Panc1 (cell line): ENCODE data around the gene DTNBP1. TPM values are rescaled to one million over a fixed set of nuclear protein-coding genes. Genes with fewer than 3 reads are reported as not detected.
A peak's percentile ranks its signal among the peaks of the same experiment; 100 is the strongest.

Source experiments
- ATAC-seq: fragments of 200-7000 bp; cut with Tn5 transposase; 2 replicates; pipeline ENCODE4 v1.9.1; 2020; ENCODE audit warnings: mild to moderate bottlenecking, moderate library complexity
- BruUV-seq: library from RNA; stranded (reverse); fragments of 400-500 nt; replicated peaks from 2 replicates; lab custom pipeline; 2021; lab: Mats Ljungman, UMichigan
- CTCF ChIA-PET: fragments of 300-600 bp; sonication (Branson Sonifier 250); formaldehyde crosslinking; loops from one replicate; lab custom pipeline; 2022; ENCODE audit warnings: antibody characterized with exemption; lab: Charles Lee
- POLR2A ChIA-PET: fragments of 300-600 bp; sonication (Branson Sonifier 250); formaldehyde crosslinking; loops from one replicate; lab custom pipeline; 2022; ENCODE audit warnings: antibody characterized with exemption; lab: Charles Lee
- DNase-seq: peaks from one replicate; pipeline ENCODE4 v3.0.0-alpha.2; 2010; ENCODE audit warnings: low read depth, low spot score
- H3K27ac ChIP-seq: 2 replicates; pipeline ENCODE4 v1.5.1; 2011; ENCODE audit warnings: mild to moderate bottlenecking, low read length, inconsistent platforms
- H3K27me3 ChIP-seq: fragments of 200-500 bp; sonication (Bioruptor generic); 2 replicates; pipeline ENCODE4 v1.6.0; 2014; ENCODE audit warnings: low read length, inconsistent platforms; ENCODE audit not compliant: control insufficient read depth, insufficient read depth
- H3K36me3 ChIP-seq: fragments of 200-500 bp; sonication (Bioruptor generic); 2 replicates; pipeline ENCODE4 v1.5.1; 2014; ENCODE audit warnings: inconsistent platforms, mild to moderate bottlenecking, low read length, moderate library complexity; ENCODE audit not compliant: control insufficient read depth, insufficient read depth
- H3K4me1 ChIP-seq: 2 replicates; pipeline ENCODE4 v1.5.1; 2011; ENCODE audit warnings: inconsistent platforms, mild to moderate bottlenecking, low read length, moderate library complexity; ENCODE audit not compliant: control insufficient read depth, insufficient read depth
- H3K4me3 ChIP-seq, 2 experiments: 2 replicates each; pipeline ENCODE4 v1.5.1; 2011 to 2012; ENCODE audit warnings: low read depth in 2 of 2, low read length in 2 of 2, mild to moderate bottlenecking in 2 of 2, inconsistent platforms in 1 of 2, moderate library complexity in 1 of 2
- H3K9me3 ChIP-seq: fragments of 200-500 bp; sonication (Bioruptor generic); 2 replicates; pipeline ENCODE4 v1.5.1; 2014; ENCODE audit warnings: low read depth, mild to moderate bottlenecking, inconsistent platforms, low read length, moderate library complexity; ENCODE audit not compliant: control insufficient read depth, insufficient read depth
- POLR2AphosphoS5 ChIP-seq: IDR thresholded peaks from 2 replicates; pipeline ENCODE4 v1.6.1; 2012; ENCODE audit warnings: mild to moderate bottlenecking, low read depth, low read length, moderate library complexity
- SIN3A ChIP-seq: IDR thresholded peaks from 2 replicates; pipeline ENCODE4 v1.6.1; 2012; ENCODE audit warnings: low read depth, mild to moderate bottlenecking, low read length, moderate library complexity, borderline replicate concordance; ENCODE audit not compliant: insufficient read depth
- TCF7L2 ChIP-seq: IDR thresholded peaks from 2 replicates; pipeline ENCODE4 v1.6.1; 2011; ENCODE audit warnings: mild to moderate bottlenecking, low read depth, low read length, inconsistent platforms
- in situ Hi-C: cut with HindIII; loops from 2 replicates; pipeline ENCODE4 v1.10.0; 2016; ENCODE audit warnings: low sequenced_read_pairs, low pct_unique_long_range_greater_than_20kb
- intact Hi-C: fragments of 100-400 bp; cut with micrococcal nuclease; formaldehyde crosslinking; loops from one replicate; pipeline ENCODE4 v1.10.0; 2022; ENCODE audit not compliant: unreplicated experiment
- total RNA-seq: library from RNA; stranded (reverse); gene quantifications from one replicate; pipeline ENCODE4 v1.2.1, GENCODE V29; 2021; ENCODE audit not compliant: unreplicated experiment
- TF ChIP-seq, protein P1 (sequence below): fragments of 450-650 bp; IDR thresholded peaks from 2 replicates; pipeline ENCODE4 v1.5.1; 2017; ENCODE audit warnings: mild to moderate bottlenecking
- TF ChIP-seq, protein P2 (sequence below), 2 experiments: IDR thresholded peaks; 2 replicates each; pipeline ENCODE4 v1.6.1; 2011 to 2012; ENCODE audit warnings: low read depth in 2 of 2, control low read depth in 1 of 2, low read length in 1 of 2, mild to moderate bottlenecking in 1 of 2, moderate library complexity in 1 of 2; ENCODE audit not compliant: insufficient read depth in 1 of 2

The DTNBP1 gene
- total RNA-seq, 1 experiment from 2014 or later = 29.3 TPM

DNA sequence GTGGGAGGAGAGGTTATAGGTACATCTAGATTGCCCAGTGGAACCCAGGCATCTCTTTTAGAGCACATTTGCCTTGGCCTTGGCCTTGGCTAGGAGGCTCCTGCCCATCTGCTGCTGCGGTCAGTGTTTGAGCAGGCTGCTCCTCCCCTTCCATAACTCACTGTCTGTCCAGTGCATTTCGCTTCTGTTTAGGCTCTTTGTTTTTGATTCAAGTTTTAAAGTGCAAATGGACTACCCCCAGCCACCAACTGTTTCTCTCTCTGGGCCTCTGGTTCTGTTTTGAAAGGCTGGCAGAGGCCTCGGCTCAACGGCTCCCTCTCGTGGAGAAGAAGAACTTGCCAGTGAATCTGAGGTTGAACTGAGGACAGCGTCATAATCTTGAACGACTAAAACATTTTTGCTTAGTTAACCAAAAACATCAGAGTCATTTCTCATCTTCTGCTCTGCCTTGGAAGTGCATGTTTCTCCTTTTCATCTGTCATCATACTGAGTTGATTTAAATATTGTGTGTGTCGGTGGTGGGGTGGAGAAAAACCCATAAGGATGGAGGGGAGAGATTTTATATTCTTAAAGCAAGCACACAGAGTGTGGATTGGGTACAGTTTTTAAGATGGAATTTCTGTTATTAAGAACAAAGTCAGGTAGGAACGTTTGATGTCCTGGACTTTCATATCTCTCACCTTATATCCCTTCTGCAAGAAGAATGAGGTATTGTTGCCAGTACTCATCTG lies 171.4 kb downstream of the DTNBP1 start:
- Histone ChIP-seq H3K4me3 (no peak overlapping the region), H3K4me1 (no peaks in the 10 kb centered on the region), H3K36me3 (no peaks in the 10 kb centered on the region), H3K27me3 (no peaks in the 10 kb centered on the region), H3K27ac (no peak overlapping the region), H3K9me3 (no peaks in the 10 kb centered on the region)
- in situ Hi-C loops (no loop called here), intact Hi-C loops (loop anchor here (5.0 to 10.0 kb wide), 3 partner anchors 133 to 1277 kb away; partner anchors contain the start of gene JARID2)
- TF ChIP-seq, protein P1, sequence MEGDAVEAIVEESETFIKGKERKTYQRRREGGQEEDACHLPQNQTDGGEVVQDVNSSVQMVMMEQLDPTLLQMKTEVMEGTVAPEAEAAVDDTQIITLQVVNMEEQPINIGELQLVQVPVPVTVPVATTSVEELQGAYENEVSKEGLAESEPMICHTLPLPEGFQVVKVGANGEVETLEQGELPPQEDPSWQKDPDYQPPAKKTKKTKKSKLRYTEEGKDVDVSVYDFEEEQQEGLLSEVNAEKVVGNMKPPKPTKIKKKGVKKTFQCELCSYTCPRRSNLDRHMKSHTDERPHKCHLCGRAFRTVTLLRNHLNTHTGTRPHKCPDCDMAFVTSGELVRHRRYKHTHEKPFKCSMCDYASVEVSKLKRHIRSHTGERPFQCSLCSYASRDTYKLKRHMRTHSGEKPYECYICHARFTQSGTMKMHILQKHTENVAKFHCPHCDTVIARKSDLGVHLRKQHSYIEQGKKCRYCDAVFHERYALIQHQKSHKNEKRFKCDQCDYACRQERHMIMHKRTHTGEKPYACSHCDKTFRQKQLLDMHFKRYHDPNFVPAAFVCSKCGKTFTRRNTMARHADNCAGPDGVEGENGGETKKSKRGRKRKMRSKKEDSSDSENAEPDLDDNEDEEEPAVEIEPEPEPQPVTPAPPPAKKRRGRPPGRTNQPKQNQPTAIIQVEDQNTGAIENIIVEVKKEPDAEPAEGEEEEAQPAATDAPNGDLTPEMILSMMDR = peak; percentile 97
- TF ChIP-seq, protein P2, sequence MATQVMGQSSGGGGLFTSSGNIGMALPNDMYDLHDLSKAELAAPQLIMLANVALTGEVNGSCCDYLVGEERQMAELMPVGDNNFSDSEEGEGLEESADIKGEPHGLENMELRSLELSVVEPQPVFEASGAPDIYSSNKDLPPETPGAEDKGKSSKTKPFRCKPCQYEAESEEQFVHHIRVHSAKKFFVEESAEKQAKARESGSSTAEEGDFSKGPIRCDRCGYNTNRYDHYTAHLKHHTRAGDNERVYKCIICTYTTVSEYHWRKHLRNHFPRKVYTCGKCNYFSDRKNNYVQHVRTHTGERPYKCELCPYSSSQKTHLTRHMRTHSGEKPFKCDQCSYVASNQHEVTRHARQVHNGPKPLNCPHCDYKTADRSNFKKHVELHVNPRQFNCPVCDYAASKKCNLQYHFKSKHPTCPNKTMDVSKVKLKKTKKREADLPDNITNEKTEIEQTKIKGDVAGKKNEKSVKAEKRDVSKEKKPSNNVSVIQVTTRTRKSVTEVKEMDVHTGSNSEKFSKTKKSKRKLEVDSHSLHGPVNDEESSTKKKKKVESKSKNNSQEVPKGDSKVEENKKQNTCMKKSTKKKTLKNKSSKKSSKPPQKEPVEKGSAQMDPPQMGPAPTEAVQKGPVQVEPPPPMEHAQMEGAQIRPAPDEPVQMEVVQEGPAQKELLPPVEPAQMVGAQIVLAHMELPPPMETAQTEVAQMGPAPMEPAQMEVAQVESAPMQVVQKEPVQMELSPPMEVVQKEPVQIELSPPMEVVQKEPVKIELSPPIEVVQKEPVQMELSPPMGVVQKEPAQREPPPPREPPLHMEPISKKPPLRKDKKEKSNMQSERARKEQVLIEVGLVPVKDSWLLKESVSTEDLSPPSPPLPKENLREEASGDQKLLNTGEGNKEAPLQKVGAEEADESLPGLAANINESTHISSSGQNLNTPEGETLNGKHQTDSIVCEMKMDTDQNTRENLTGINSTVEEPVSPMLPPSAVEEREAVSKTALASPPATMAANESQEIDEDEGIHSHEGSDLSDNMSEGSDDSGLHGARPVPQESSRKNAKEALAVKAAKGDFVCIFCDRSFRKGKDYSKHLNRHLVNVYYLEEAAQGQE (IDR thresholded peaks at IDR 0.05; ENCODE audit: insufficient read depth in 1 of 2, low read depth in 2 of 2, low read length in 1 of 2) = no peak
- no peak for TF ChIP-seq TCF7L2
- BruUV-seq = no TSS peak
- ATAC-seq = peak; percentile 82
- ChIA-PET POLR2A (no interaction called here), CTCF (no interaction called here)
- DNase-seq = peak; percentile 46

DNA sequence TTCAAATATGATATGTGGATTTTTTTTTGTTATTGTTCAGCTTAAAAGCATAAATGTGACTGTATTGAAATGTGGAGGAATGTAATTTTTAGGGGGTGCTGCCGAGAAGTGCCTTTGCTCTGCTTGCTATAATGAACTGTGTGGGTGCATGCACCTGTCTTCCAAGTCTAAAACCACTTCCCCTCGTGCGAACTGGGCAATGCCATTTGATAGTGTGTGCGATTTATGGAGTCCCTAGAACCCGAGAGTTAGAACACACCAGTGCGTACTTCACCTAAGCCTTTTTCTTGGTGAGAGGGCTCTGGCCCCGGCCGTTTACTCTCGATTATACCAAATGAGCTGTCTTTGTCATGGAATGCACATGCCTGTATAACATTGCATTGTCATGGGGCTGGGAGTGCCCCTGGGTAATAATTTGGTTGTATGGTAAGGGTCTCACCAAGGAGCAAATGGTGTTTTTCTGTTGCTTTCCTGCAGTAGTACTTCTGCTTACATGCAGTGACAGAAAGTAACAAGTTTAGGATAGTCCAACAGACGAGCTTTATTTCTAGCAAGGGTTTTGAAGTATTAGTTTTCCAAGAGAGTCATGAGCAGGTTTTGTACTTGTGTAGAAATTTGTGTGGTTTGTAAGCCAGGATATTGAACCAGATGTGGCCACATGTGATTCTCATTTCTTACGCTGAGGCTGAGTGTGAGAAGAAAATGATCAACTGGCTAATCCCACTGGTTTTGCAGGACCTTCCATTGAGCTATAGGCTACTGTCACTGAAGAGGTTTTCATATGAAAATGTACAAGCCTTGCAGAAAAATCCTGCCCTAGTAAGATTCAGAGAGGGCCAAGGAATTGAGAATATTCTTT lies 172.4 kb downstream of the DTNBP1 start:
- no TSS peak for BruUV-seq
- intact Hi-C loops = loop anchor here (5.0 to 10.0 kb wide), 3 partner anchors 134 to 1276 kb away; partner anchors contain the start of gene JARID2
- in situ Hi-C loops = no loop called here
- DNase-seq = no peak
- TF ChIP-seq, protein P1 = no peak
- no peak for TF ChIP-seq TCF7L2
- TF ChIP-seq, protein P2 (IDR thresholded peaks at IDR 0.05; ENCODE audit: insufficient read depth in 1 of 2, low read depth in 2 of 2, low read length in 1 of 2) = no peak
- TF ChIP-seq POLR2AphosphoS5 = no peak
- no peak for TF ChIP-seq SIN3A
- POLR2A ChIA-PET = interaction anchor here (0.7 kb wide), 1 partner anchor 449 kb away, joined by 12 read pairs; no protein-coding TSS in a partner anchor
- Histone ChIP-seq H3K9me3 (no peaks in the 10 kb centered on the region), H3K27me3 (no peaks in the 10 kb centered on the region), H3K27ac (no peak overlapping the region), H3K36me3 (no peaks in the 10 kb centered on the region), H3K4me3 (no peak overlapping the region), H3K4me1 (no peaks in the 10 kb centered on the region)
- no peak for ATAC-seq
- CTCF ChIA-PET = interaction anchor here (0.6 kb wide), 1 partner anchor 1861 kb away, joined by 3 read pairs; no protein-coding TSS in a partner anchor
